Hematopoietic multipotent progenitor cell treated with erythropoietin and hydrocortisone succinate and interleukin-3 and kit ligand, for 17 days (in vitro differentiated cells): ENCODE results near the gene STIM2.

Source experiments
- DNase-seq: peaks from one replicate; pipeline ENCODE4 v3.0.0-alpha.2; 2015; ENCODE audit warnings: low spot score

Gene STIM2

GRCh38 chr4:27046851-27047250 is 186.2 kb downstream of the STIM2 start:
- no peak for DNase-seq

GRCh38 chr4:27048429-27049238 is 188.0 kb downstream of the STIM2 start:
- DNase-seq = peak; percentile 17

- no peak for DNase-seq
Observed at GRCh38 chr4:27049239-27049829, 188.7 kb downstream of the STIM2 start.

GRCh38 chr4:27050731-27051130 is 190.1 kb downstream of the STIM2 start:
- no peak for DNase-seq

GRCh38 chr4:27055221-27055760 is 194.7 kb downstream of the STIM2 start:
- DNase-seq = no peak

GRCh38 chr4:27056281-27056680 is 195.6 kb downstream of the STIM2 start:
- DNase-seq = no peak

- DNase-seq = no peak
Observed at GRCh38 chr4:27057053-27057452, 196.4 kb downstream of the STIM2 start.

GRCh38 chr4:27057662-27058061 is 197.0 kb downstream of the STIM2 start:
- DNase-seq = no peak

- no peak for DNase-seq
Observed at GRCh38 chr4:27058819-27059406, 198.3 kb downstream of the STIM2 start.

GRCh38 chr4:27059446-27059845 is 198.8 kb downstream of the STIM2 start:
- no peak for DNase-seq

GRCh38 chr4:27062256-27062655 is 201.6 kb downstream of the STIM2 start:
- no peak for DNase-seq

GRCh38 chr4:27066591-27066990 is 205.9 kb downstream of the STIM2 start:
- no peak for DNase-seq

GRCh38 chr4:27068151-27068867 is 207.7 kb downstream of the STIM2 start:
- DNase-seq = no peak
